ENCODE measurements around the gene GLIS2.

DNA sequence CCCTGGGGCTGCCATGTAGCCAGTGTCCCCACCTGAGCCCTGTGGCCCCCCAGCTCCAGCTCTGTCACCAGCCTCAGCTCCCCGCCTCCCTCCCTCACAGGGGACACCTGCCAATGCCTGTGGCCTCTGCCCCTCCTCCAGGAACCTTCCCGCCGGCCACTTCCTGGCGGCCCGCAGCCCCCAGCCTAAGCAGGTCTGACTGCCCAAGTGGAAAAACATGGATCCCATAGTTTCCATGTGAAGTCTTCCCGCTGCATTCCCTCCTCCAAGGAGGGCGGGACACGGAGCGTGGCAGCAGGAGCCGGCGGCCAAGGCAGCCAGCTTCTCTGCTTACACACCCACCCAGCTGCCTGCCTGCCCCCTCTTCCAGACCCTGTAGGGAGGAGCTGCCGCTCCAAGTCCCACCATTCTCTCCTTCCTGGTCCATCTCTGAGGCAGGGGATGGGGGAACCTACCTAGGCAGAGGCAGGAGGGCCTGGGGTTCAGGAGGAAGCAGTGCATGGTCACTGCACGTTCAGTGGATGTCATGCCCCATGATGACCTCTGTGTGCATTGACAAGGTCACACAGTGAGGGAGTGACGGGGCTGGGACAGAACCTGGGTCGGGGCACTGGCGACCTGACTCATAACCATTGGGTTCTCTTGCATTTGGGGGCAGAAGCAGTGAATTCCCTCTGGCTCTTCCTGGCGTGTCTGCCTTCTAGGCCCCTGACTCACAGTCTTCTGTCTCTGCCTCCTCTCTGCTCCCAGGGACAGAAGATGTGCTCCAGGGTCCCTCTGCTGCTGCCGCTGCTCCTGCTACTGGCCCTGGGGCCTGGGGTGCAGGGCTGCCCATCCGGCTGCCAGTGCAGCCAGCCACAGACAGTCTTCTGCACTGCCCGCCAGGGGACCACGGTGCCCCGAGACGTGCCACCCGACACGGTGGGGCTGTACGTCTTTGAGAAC, 64.5 kb downstream of the GLIS2 start:
- no peak for TF ChIP-seq POLR2AphosphoS5 (IDR thresholded peaks at IDR 0.05; ENCODE audit: low read depth, low read length)
- no peak for TF ChIP-seq TAF1 (IDR thresholded peaks at IDR 0.05; ENCODE audit: borderline replicate concordance, low read depth, low read length)
- TF ChIP-seq POLR2A (IDR thresholded peaks at IDR 0.05; ENCODE audit: low read depth, low read length): no peak

Measured in GM12892 (cell line).